ENCODE data around the gene ENTPD6.

ENTPD6 gene

GRCh38 chr20:25188218-25188617 is 7.3 kb upstream of the ENTPD6 start:
- no peak for DNase-seq (ENCODE audit: low read depth)

GRCh38 chr20:25191051-25191450 is 4.5 kb upstream of the ENTPD6 start:
- DNase-seq (ENCODE audit: low read depth), result no peak

- DNase-seq (ENCODE audit: low read depth), result no peak
These were observed 3.8 kb upstream of the ENTPD6 start for GRCh38 chr20:25191689-25192088.

GRCh38 chr20:25193843-25194242 is 1.7 kb upstream of the ENTPD6 start:
- DNase-seq (ENCODE audit: low read depth), result no peak

- DNase-seq (ENCODE audit: low read depth), result no peak
These were observed 1.1 kb upstream of the ENTPD6 start for GRCh38 chr20:25194333-25194972.

- DNase-seq (ENCODE audit: low read depth), result no peak
These were observed 662 bp downstream of the ENTPD6 start for GRCh38 chr20:25195962-25196785.

- DNase-seq (ENCODE audit: low read depth), result no peak
These were observed 1.2 kb downstream of the ENTPD6 start for GRCh38 chr20:25196786-25197120.

- DNase-seq (ENCODE audit: low read depth), result no peak
These were observed 1.8 kb downstream of the ENTPD6 start for GRCh38 chr20:25197183-25197869.

GRCh38 chr20:25197870-25198190 is 2.3 kb downstream of the ENTPD6 start:
- DNase-seq (ENCODE audit: low read depth), result no peak

- no peak for DNase-seq (ENCODE audit: low read depth)
These were observed 3.3 kb downstream of the ENTPD6 start for GRCh38 chr20:25198663-25199383.

GRCh38 chr20:25199473-25200260 is 4.2 kb downstream of the ENTPD6 start:
- no peak for DNase-seq (ENCODE audit: low read depth)

GRCh38 chr20:25203089-25203488 is 7.6 kb downstream of the ENTPD6 start:
- no peak for DNase-seq (ENCODE audit: low read depth)

GRCh38 chr20:25203871-25204320 is 8.4 kb downstream of the ENTPD6 start:
- no peak for DNase-seq (ENCODE audit: low read depth)

GRCh38 chr20:25204550-25205276 is 9.2 kb downstream of the ENTPD6 start:
- no peak for DNase-seq (ENCODE audit: low read depth)

GRCh38 chr20:25205277-25206062 is 10.0 kb downstream of the ENTPD6 start:
- DNase-seq (ENCODE audit: low read depth), result no peak

- no peak for DNase-seq (ENCODE audit: low read depth)
These were observed 10.5 kb downstream of the ENTPD6 start for GRCh38 chr20:25206063-25206403.

GRCh38 chr20:25206548-25206947 is 11.0 kb downstream of the ENTPD6 start:
- no peak for DNase-seq (ENCODE audit: low read depth)

- DNase-seq (ENCODE audit: low read depth), result no peak
These were observed 11.8 kb downstream of the ENTPD6 start for GRCh38 chr20:25207149-25207959.

GRCh38 chr20:25207960-25208534 is 12.5 kb downstream of the ENTPD6 start:
- no peak for DNase-seq (ENCODE audit: low read depth)
